Activated gamma-delta T cell treated with anti-CD3 and anti-CD28 coated beads, Interleukin-2, amount 50 U/mL, for 16 hours (primary cell): ENCODE data around the gene SLC17A3.

ENCODE experiments used
- DNase-seq: peaks from one replicate; pipeline ENCODE4 v3.0.0-alpha.2; 2020; ENCODE audit warnings: low read depth

Gene SLC17A3

DNA sequence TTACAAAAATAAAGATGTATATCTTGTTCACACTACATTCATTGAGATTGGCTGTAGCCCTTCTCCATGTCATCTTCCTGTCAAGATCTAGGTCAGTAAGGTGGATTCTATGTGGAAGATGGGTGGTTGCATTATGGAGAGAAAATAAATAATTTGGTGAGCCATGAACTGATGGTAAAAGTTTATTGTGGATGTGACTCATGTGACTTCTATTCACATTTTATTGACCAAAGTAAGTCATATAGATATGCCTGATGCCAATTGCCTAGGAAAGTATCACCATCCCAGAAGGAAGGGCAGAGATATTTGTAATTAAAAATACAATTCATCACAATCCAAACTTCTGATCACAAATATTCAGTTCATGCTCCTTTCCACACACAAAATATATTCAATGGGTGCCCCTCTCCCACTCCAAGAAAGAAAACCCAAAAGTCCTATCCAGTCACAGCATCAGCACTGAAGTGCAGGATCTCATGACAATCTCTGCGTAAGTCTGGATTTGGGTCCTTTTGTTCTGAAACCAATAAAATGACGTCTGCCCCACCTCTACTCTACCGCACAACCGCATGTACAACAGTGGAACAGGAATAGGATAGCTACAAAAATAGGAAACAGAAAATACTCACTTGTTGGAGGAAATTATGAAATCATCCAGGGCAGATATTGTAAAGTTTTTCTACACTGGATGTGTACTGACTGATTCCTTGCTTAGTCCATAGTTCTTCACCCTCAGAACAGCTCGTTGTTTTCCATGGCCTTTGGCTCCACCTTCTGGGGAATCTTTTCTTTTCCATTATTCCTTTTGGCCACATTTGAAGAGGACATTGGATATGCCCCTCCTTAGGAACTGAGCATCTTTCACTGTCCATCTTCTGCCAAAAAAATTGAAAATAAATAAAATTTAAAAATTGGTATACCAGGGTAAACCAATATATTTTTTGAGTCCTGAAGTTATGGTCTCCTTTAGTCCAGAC lies 16.1 kb upstream of the SLC17A3 start:
- DNase-seq = no peak

DNA sequence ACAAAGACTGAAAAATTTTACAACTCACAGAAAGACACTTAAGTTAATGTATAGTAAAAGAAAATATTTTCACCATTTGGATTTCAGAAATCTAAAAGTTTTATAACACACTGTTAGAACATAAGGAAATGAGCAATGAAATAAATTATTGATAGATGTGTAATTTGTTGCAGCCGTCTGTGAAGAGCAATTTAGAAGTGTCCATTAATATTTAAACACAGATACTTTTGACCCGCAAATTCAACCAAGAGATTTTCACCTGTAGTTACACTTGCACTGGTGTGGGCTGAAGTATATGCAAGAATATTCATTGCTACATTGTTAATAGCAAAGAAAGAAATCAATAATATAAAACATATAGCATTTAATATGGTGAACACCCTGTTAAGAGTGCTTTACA lies 14.6 kb upstream of the SLC17A3 start:
- no peak for DNase-seq

DNA sequence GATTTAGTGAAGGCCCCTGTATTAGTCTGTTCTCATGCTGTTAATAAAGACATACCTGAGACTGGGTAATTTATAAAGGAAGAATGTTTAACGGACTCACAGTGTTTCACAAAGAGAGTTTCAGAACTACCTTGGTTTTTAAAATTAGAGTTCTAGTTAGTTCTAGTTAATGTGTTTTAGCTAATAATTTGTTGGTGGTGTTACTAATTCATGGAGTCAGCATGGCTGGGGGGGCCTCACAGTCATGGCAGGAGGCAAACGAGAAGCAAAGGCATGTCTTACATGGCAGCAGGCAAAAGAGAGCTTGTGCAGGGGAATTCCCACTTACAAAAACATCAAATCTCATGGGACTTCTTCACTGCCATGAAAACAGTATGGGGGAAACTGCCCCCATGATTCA lies 12.0 kb upstream of the SLC17A3 start:
- DNase-seq = no peak

DNA sequence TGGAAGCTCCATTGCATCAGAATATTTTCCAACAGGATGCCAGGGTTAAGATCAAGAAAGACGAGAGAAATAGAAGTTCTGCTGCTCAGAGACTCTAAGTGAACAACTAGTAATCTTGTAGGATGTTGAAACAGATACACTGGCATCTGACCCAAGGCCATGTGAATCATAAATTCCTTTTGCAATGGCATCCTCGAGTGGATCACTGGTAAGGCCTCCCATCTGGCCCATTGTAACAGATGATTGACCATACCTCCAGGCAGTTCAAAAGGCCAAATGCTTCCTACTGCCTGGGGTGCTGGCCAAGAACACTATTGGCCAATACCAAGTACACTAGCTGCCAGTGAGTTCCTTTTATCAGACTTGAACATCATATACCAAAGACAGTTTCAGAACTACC lies 9.9 kb upstream of the SLC17A3 start:
- no peak for DNase-seq

DNA sequence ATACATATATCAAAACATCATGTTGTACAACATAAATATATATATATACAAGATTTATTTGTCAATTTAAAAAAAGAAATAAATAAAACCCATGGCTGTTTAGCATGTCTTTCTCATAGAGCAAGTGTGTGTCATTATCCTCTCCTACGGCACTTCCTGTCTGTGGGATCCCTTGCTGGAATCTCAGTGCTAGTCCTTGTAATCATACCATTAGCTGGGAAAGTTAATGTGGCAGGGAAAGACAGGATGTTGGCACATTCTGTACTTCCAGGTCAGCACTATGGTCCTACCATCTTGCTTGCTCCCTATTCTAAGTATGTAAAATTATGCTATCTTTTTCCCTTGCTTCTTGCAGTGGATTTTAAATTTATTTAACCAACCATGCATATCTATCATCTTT lies 9.5 kb upstream of the SLC17A3 start:
- DNase-seq = no peak

DNA sequence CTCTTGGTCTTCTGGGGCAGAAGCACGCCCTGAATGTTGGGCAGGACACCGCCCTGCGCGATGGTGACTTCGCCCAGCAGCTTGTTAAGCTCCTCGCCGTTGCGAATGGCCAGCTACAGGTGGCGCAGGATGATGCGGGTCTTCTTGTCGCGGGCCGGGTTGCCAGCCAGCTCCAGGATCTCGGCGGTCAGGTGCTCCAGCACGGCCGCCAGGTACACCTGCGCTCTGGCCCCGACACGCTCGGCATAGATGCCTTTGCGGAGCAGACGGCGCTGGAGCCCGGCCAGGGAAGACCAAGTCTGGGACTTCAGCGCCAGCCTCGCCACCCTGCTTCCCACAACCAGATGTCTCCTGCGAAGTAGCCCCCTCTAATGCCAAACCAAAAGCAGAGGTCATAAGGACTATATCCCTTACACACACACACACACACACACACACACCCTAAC lies 8.0 kb upstream of the SLC17A3 start:
- peak; percentile 15 for DNase-seq

DNA sequence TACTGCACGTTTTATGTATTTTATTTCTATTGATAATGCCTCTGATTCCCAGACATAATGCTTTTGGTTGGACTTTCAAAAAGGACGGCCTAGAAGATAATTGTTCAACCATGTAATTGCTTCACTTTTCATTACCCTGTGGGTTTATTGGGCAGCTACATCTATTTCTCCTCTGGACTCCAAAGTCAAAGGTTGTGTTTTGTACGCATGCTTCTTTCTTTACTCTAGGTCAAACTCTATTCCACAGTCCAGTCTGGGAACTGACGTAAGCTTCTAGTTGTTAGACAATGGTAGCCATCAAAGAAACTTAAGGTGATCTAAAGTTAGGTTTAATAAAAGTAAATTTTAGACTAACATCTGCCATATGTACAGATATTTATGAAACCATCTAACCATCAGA lies 6.6 kb upstream of the SLC17A3 start:
- no peak for DNase-seq

DNA sequence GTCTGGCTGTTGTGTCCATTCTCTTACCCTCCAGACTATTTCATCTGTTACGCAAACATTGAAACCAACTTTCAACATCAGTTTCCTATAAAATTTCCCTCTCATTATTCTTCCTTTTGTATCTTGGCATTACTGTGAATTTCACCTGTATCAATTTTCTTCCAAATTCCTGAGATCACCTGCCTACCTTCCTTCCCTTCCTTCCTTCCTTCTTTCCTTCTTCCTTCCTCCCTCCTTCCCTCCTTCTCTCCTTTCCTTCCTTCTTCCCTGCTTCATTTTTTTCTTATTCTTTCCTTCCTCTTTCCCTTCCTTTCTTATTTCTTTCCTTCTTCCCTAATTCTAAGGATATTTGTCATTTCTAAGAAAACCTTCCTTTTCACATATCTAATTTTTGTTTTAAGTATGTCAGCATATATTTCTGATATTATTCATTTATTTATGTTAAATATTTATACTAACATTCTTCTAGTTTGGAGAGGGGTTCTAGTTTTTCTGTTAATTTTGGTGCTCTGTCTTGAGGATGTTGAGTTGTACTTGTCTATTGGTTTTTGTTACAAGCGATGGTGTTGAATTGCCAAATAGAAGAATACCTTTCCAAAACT lies 4.8 kb upstream of the SLC17A3 start:
- no peak for DNase-seq

DNA sequence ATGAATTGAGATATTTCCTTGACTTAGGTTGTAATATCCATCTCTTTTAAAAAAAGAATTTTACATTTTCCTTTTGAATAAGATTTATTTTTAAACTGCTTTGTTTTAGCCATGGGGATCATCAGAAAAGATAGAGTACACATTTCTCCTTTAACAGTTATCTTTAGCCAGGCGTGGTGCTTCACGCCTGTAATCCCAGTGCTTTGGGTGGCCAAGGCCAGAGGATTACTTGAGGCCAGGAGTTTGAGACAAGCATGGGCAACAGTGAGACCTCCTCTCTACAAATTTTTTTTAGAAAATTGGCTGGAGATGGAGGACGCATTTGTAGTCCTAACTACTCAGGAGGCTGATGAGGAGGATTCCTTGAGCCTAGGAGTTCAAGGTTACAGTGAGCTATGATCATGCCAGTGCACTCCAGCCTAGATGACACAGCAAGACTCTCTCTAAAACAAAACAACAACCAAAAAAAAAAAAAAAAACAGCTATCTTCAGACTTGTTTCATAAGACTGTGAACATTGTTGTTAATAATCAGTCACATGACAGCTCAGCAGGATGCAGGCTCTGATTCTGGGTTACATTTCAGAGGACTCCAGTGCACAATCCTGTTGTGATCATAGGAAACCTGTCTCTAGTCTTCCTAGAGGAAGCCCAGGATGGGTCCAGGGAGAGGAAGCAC lies 2.0 kb upstream of the SLC17A3 start:
- no peak for DNase-seq

DNA sequence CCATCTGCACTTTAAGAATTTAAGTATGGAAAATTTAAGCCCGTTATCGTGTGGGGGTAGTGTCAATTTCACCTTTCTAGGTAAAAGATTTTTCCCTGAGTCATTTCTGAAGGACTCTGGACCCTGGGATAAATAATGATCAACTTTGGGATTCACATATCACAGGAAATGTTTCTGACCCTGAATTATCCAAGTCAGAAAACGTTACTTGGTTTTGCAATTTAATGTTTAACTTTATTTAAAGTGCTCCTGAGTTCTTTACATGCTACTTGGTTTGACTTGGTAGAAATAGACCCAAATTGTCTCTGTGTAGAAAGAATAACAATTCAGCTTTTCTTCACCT lies 1.5 kb upstream of the SLC17A3 start:
- no peak for DNase-seq

DNA sequence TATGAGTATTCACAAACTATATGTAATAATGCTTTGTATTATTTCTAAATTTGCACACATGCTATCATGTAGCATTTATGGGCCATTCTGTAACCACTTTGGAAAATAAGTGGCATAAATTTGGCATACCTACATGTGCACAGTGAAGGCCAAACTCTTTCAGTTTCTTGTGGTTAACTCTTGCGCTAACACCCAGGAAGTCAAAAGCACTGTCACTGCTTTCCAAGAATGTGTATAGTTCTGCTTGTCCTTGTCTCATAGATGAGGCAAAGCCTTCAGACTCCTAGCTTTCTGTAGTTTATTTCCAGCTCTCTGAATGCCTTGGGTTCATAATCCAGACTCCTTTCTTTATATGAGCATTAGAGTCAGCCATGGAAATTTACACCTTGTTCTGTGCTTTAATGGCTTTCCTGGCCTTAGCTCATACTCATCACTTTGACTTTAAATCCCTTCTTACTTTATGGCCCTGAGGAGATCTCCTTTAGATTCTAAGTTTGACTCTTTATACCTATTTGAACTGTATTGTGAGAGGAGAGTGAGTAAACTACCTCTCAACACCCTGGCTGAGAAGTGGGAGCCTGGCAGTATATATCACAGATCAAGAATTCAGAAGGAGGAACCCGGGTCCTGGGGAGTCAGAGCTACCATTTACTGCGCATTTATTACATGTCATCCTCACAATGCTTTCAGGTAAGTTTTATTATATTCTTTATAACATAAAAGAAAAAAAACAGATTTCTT lies 949 bp upstream of the SLC17A3 start:
- DNase-seq = no peak

DNA sequence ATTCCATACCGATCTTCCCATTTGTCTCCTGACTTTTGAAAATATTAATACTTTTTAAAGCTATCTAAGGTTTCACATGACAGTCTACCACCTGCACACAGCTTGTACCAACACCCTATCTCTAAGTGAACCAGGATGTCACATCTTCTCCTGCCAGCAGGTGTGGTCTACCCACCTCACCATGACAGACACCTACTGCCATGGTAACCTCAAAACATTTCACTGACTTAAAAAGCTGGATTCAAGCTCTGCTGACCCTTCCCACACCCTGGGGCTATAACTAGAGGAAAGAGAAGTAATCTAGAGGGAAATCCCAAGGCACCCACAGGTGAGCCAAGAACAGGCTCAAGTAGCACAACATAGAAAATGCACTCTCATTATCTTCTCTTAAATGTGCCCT lies 1.2 kb downstream of the SLC17A3 start:
- DNase-seq = no peak

DNA sequence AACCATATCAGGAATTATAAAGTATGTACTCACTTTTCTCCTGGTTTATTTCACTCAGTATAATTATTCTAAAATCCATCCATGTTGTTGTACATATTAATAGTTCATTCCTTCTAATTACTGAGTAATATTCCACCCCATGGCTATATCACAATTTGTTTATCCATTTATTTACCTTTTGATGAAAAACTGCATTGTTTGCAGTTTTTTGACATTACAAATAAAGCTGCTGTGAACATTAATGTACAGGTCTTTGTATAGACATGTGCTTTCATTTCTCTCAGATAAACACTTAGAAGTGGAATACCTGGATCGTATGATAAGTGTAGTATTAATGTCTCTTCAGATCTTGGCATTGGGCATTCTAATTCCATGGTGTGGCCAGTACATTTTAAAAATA lies 4.2 kb downstream of the SLC17A3 start:
- no peak for DNase-seq

DNA sequence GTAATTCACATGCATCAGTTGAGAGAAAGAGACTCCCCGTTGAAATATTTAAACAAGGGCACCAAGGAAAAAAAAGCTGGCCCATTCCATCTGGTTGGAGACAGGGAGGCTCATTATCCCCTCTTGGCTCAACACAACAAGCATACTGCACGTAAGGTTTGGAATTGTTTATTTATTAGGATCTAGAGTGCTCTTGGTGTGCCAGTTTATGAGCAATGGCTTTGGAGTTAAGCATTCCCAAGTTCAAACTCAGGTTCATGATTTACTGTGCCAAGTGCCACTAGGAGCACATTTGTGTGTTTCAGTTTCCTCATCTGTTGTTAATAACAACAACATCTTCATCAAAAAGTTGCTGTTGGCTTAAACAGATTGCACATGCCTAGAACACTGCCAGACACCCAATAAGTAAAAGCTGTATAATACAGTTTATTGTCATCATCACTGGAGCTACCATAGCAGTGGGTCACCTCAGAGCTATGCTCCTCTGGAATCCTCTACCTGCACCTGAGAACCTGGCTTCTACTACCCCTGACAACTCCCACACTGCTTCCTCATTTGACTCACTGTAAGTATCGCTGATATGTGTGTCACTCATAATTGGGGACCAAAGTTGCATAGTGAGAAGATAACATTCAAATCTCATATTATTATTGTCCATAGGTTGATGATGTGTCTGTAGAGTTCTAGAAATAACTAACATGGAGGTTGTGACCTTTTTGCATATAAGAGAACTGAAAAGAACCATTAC lies 5.4 kb downstream of the SLC17A3 start:
- DNase-seq = no peak

DNA sequence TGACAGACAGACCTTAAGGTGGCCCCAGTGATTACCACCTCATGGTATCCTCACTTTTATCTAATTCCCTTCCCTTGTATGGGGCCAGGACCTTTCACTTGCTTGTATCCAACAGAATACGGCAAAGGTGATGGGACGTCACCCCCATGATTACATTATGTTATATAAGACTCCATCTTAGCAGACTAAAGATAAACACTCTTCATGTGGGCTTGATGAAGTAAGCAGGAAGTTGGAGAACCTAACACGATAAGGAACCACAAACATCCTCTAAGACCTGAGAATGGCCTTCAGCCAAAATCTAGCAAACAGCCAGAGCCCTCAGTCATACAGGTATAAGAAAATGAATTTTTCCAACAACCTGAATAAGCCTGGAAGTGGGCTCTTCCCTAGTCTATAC lies 8.0 kb downstream of the SLC17A3 start:
- no peak for DNase-seq

DNA sequence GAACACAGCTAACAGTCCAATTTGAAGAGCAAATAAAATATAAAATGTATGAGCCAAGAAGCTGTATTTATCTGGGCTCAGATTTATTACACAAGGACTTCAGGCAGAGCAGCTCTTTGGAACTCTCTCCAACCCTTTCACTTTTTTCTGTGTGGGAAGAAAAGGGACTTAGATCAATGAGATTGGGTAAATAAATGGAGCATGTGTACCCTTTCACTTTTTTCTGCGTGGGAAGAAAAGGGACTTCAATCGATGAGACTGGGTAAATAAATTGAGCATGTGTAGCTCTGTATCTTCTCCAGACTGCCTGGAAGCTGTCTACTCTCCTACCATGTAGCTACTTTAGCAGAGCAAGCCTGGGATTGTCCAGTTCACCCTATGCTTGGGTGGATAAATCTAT lies 10.7 kb downstream of the SLC17A3 start:
- DNase-seq = no peak

DNA sequence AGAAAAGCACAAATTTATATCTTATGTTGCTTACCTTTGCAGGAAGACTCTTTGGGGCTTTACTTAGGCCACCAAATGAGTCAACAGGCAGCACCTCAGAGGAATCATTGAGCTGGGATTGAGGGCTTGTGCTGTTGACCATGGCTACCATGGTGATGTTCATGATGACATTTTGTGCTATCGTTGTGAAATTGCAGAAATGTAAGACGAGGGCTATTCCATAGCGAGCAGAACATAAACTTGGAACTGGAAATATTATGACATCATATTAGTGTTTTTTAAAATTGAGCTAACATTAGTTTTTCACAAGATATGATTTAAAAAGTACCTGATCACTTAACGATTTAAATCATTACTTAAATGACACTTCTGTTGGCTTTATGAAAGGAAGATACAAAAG lies 11.8 kb downstream of the SLC17A3 start:
- no peak for DNase-seq

DNA sequence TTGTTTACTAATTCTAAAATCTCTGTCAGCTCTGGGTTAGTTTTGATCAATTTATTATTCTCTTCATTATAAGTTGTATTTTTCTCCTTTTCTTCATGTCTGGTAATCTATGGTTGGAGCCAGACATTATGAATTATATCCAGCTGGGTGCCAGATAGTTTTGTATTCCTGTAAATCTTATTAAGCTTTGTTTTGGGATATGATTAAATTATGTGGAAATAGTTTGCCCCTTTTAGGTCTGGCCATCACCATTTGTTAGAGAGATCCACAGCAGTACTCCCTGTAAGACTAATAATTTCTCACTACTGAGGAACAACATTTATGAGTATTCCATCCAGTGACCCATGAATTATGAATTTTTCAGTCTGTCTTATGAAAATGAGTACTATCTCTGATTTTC lies 21.3 kb downstream of the SLC17A3 start:
- DNase-seq = no peak

DNA sequence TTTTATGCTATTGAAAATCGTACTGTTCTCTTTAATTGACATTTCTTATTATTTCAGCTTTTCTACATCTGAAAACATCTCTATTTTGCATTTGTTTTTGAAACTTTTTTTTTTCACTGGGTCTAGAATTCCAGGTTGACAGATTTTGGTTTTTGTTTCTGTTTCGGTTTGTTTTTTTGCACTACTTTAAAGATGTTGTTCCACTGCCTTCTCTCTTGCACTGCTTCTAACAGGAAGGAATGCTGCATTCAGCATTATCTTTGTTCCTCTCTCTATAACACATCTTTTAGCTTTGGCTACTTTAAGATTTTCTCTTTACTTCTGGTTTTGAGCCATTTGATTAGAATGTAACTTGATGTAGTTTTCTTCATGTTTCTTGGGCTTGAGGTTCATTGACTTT lies 22.1 kb downstream of the SLC17A3 start:
- DNase-seq = no peak

DNA sequence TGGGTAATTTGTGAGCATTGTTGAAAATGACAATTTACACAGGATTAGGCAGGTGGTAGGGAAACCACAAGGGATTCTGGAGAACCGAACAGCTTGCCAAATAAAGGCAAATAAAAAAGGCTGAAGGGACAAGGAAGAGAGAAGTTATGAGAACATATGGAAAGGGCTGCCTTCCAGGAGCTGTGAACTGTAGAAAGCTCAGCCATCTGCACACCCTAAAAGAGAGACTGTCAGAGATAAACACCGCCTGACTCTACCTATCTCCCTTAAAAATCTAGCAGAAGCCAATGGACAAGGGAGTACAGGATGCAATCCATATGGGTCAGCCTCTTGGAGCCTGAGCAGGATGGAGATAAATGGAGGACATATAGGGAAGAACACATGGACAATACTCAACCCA lies 29.5 kb downstream of the SLC17A3 start:
- DNase-seq = no peak

DNA sequence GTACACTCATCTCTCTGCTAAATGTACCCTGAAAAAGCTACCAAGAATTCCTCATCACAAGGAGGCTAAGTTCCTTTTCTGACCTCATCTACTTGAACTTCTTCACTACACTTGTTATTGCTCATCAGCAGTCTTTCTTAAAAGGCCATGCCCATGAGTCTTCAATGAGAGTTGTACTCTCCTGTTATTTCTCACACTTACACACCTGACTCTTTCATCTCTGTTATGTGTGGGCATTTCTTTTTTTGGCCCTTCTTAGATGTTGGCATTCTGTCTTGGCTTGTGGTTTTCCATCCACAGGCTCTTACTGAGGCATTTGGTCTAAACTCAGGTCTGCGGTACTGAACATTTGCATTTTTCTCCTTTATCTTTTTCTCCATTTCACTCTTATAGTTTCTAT lies 31.5 kb downstream of the SLC17A3 start:
- no peak for DNase-seq
